ENCODE data around the gene SENP1.

SENP1 gene

GRCh38 chr12:48018618-48018995 lies 87.3 kb downstream of the SENP1 start:
- peaks cover 14 to 17% of the 10 kb centered on the region in 2 experiments for H3K4me1 ChIP-seq (ENCODE audit: control insufficient read depth in 1 of 2, insufficient read depth in 2 of 2, low read length in 2 of 2)
- no peak overlapping the region for H2AFZ ChIP-seq (ENCODE audit: insufficient read depth, low read length, poor library complexity)
- no peak overlapping the region for H2BK5ac ChIP-seq (ENCODE audit: low read depth, low read length, poor library complexity)
- no peak overlapping the region for H3K4me3 ChIP-seq (ENCODE audit: low read depth, low read length)
- no peaks in the 10 kb centered on the region for H3K36me3 ChIP-seq (ENCODE audit: control insufficient read depth in 1 of 2, insufficient read depth in 2 of 2, low read length in 2 of 2)
- H3K79me2 ChIP-seq (ENCODE audit: control insufficient read depth, insufficient read depth, low read length, poor library complexity) = no peaks in the 10 kb centered on the region
- no peak for DNase-seq
- H4K91ac ChIP-seq (ENCODE audit: low read depth, low read length) = no peak overlapping the region
- H3K9me3 ChIP-seq (ENCODE audit: insufficient read depth, low read depth, low read length) = peaks cover 2% of the 10 kb centered on the region
- no peak overlapping the region for H3K14ac ChIP-seq (ENCODE audit: low read length)
- H3K4me2 ChIP-seq (ENCODE audit: low read length) = no peak overlapping the region
- no peak overlapping the region for H2BK12ac ChIP-seq (ENCODE audit: low read length)
- H3K27me3 ChIP-seq (ENCODE audit: insufficient read depth, low read length) = peaks cover 11% of the 10 kb centered on the region
- H2AK5ac ChIP-seq (ENCODE audit: low read length) = no peak overlapping the region
- no peak overlapping the region for H3K9ac ChIP-seq (ENCODE audit: low read length)
- H3K79me1 ChIP-seq (ENCODE audit: low read length) = peaks cover 10% of the 10 kb centered on the region
- no peak overlapping the region for H3K4ac ChIP-seq (ENCODE audit: low read depth, low read length)
- H2BK120ac ChIP-seq (ENCODE audit: insufficient read depth, low read length, poor library complexity) = no peak overlapping the region
- no peak overlapping the region for H4K12ac ChIP-seq (ENCODE audit: low read depth, low read length)
- H3K18ac ChIP-seq (ENCODE audit: low read length) = no peak overlapping the region
- H3K27ac ChIP-seq (ENCODE audit: low read depth, low read length) = no peak overlapping the region
- no peak overlapping the region for H3K23ac ChIP-seq (ENCODE audit: low read length)
- no peak overlapping the region for H4K8ac ChIP-seq (ENCODE audit: low read depth, low read length)
- WGBS (ENCODE audit: extremely low coverage, insufficient coverage, insufficient read length) = no CpG with 5 or more reads among the region's 4 CpGs

GRCh38 chr12:48017921-48018617 lies 87.8 kb downstream of the SENP1 start:
- Histone ChIP-seq H2BK120ac (ENCODE audit: insufficient read depth, low read length, poor library complexity) (no peak overlapping the region), H3K4ac (ENCODE audit: low read depth, low read length) (no peak overlapping the region), H4K12ac (ENCODE audit: low read depth, low read length) (no peak overlapping the region), H3K79me2 (ENCODE audit: control insufficient read depth, insufficient read depth, low read length, poor library complexity) (no peaks in the 10 kb centered on the region), H3K4me1 (ENCODE audit: control insufficient read depth in 1 of 2, insufficient read depth in 2 of 2, low read length in 2 of 2) (peaks cover 10 to 13% of the 10 kb centered on the region in 2 experiments), H3K27me3 (ENCODE audit: insufficient read depth, low read length) (peaks cover 11% of the 10 kb centered on the region), H3K79me1 (ENCODE audit: low read length) (peaks cover 7% of the 10 kb centered on the region), H3K9ac (ENCODE audit: low read length) (peak overlapping the region; percentile 19), H4K91ac (ENCODE audit: low read depth, low read length) (no peak overlapping the region), H3K27ac (ENCODE audit: low read depth, low read length) (no peak overlapping the region), H3K14ac (ENCODE audit: low read length) (no peak overlapping the region), H3K23ac (ENCODE audit: low read length) (no peak overlapping the region), H4K8ac (ENCODE audit: low read depth, low read length) (no peak overlapping the region), H2AK5ac (ENCODE audit: low read length) (no peak overlapping the region), H2AFZ (ENCODE audit: insufficient read depth, low read length, poor library complexity) (no peak overlapping the region), H3K36me3 (ENCODE audit: control insufficient read depth in 1 of 2, insufficient read depth in 2 of 2, low read length in 2 of 2) (no peaks in the 10 kb centered on the region), H3K4me3 (ENCODE audit: low read depth, low read length) (no peak overlapping the region), H3K18ac (ENCODE audit: low read length) (no peak overlapping the region), H3K4me2 (ENCODE audit: low read length) (no peak overlapping the region), H2BK12ac (ENCODE audit: low read length) (no peak overlapping the region), H2BK5ac (ENCODE audit: low read depth, low read length, poor library complexity) (no peak overlapping the region), H3K9me3 (ENCODE audit: insufficient read depth, low read depth, low read length) (peaks cover 2% of the 10 kb centered on the region)
- DNase-seq = no peak
- WGBS (ENCODE audit: extremely low coverage, insufficient coverage, insufficient read length) = no CpG with 5 or more reads among the region's 4 CpGs

- H2BK12ac ChIP-seq (ENCODE audit: low read length) = no peak overlapping the region
- no CpG with 5 or more reads among the region's 5 CpGs for WGBS (ENCODE audit: extremely low coverage, insufficient coverage, insufficient read length)
Measured at GRCh38 chr12:48017496-48017895, 88.4 kb downstream of the SENP1 start.

GRCh38 chr12:48016373-48017020 lies 89.4 kb downstream of the SENP1 start:
- Histone ChIP-seq H2BK12ac (ENCODE audit: low read length) (no peak overlapping the region), H2AFZ (ENCODE audit: insufficient read depth, low read length, poor library complexity) (no peak overlapping the region), H3K79me1 (ENCODE audit: low read length) (peaks cover 2% of the 10 kb centered on the region), H3K27ac (ENCODE audit: low read depth, low read length) (no peak overlapping the region), H3K18ac (ENCODE audit: low read length) (no peak overlapping the region), H3K23ac (ENCODE audit: low read length) (no peak overlapping the region), H3K9ac (ENCODE audit: low read length) (no peak overlapping the region), H3K14ac (ENCODE audit: low read length) (no peak overlapping the region), H3K4me3 (ENCODE audit: low read depth, low read length) (no peak overlapping the region), H2AK5ac (ENCODE audit: low read length) (no peak overlapping the region), H3K4ac (ENCODE audit: low read depth, low read length) (no peak overlapping the region), H2BK120ac (ENCODE audit: insufficient read depth, low read length, poor library complexity) (no peak overlapping the region), H4K12ac (ENCODE audit: low read depth, low read length) (no peak overlapping the region), H3K4me2 (ENCODE audit: low read length) (no peak overlapping the region), H2BK5ac (ENCODE audit: low read depth, low read length, poor library complexity) (no peak overlapping the region), H4K91ac (ENCODE audit: low read depth, low read length) (no peak overlapping the region), H3K79me2 (ENCODE audit: control insufficient read depth, insufficient read depth, low read length, poor library complexity) (no peaks in the 10 kb centered on the region), H4K8ac (ENCODE audit: low read depth, low read length) (no peak overlapping the region), H3K4me1 (ENCODE audit: control insufficient read depth in 1 of 2, insufficient read depth in 2 of 2, low read length in 2 of 2) (peaks cover 5% of the 10 kb centered on the region in 2 experiments), H3K9me3 (ENCODE audit: insufficient read depth, low read depth, low read length) (peaks cover 2% of the 10 kb centered on the region), H3K36me3 (ENCODE audit: control insufficient read depth in 1 of 2, insufficient read depth in 2 of 2, low read length in 2 of 2) (no peaks in the 10 kb centered on the region), H3K27me3 (ENCODE audit: insufficient read depth, low read length) (peaks cover 14% of the 10 kb centered on the region)
- no peak for DNase-seq
- WGBS (ENCODE audit: extremely low coverage, insufficient coverage, insufficient read length) = no CpG with 5 or more reads among the region's 8 CpGs

More at GRCh38 chr12:48017496-48017895, 88.4 kb downstream of the SENP1 start:
- Histone ChIP-seq H3K4me1 (ENCODE audit: control insufficient read depth in 1 of 2, insufficient read depth in 2 of 2, low read length in 2 of 2) (peaks cover 5 to 7% of the 10 kb centered on the region in 2 experiments), H3K9ac (ENCODE audit: low read length) (no peak overlapping the region), H3K36me3 (ENCODE audit: control insufficient read depth in 1 of 2, insufficient read depth in 2 of 2, low read length in 2 of 2) (no peaks in the 10 kb centered on the region), H3K18ac (ENCODE audit: low read length) (no peak overlapping the region), H3K27me3 (ENCODE audit: insufficient read depth, low read length) (peaks cover 14% of the 10 kb centered on the region), H3K4me3 (ENCODE audit: low read depth, low read length) (no peak overlapping the region), H3K14ac (ENCODE audit: low read length) (no peak overlapping the region), H3K4ac (ENCODE audit: low read depth, low read length) (no peak overlapping the region), H2BK5ac (ENCODE audit: low read depth, low read length, poor library complexity) (no peak overlapping the region), H3K4me2 (ENCODE audit: low read length) (no peak overlapping the region), H3K79me2 (ENCODE audit: control insufficient read depth, insufficient read depth, low read length, poor library complexity) (no peaks in the 10 kb centered on the region), H4K12ac (ENCODE audit: low read depth, low read length) (no peak overlapping the region), H2AK5ac (ENCODE audit: low read length) (no peak overlapping the region), H3K9me3 (ENCODE audit: insufficient read depth, low read depth, low read length) (peaks cover 2% of the 10 kb centered on the region), H2BK120ac (ENCODE audit: insufficient read depth, low read length, poor library complexity) (no peak overlapping the region), H2AFZ (ENCODE audit: insufficient read depth, low read length, poor library complexity) (no peak overlapping the region), H4K91ac (ENCODE audit: low read depth, low read length) (no peak overlapping the region), H3K27ac (ENCODE audit: low read depth, low read length) (no peak overlapping the region), H3K79me1 (ENCODE audit: low read length) (peaks cover 4% of the 10 kb centered on the region), H3K23ac (ENCODE audit: low read length) (no peak overlapping the region), H4K8ac (ENCODE audit: low read depth, low read length) (no peak overlapping the region)
- no peak for DNase-seq

Measured in trophoblast cell (in vitro differentiated cells and primary cell).